Liver (tissue), 9 donors: Measurements from ENCODE around the gene VEGFA. TPM values are rescaled to one million over a fixed set of nuclear protein-coding genes. Genes with fewer than 3 reads are reported as not detected.
A peak's percentile ranks its signal among the peaks of the same experiment; 100 is the strongest.

ENCODE experiments used
- DNase-seq: peaks from one replicate; pipeline ENCODE4 v3.0.0-alpha.2; 2017; ENCODE audit warnings: low spot score
- H3K27ac ChIP-seq, 2 donors: one replicate each; pipeline ENCODE4 v1.7.0; 2013; ENCODE audit warnings: inconsistent platforms in 2 of 2, low read length in 2 of 2, control low read depth in 1 of 2, low read depth in 1 of 2, mild to moderate bottlenecking in 1 of 2
- H3K27me3 ChIP-seq, 4 donors: one replicate each; pipeline versions ENCODE4 v1.6.1 to v1.7.0; 2013; ENCODE audit warnings: low read length in 3 of 4, inconsistent platforms in 1 of 4, mild to moderate bottlenecking in 1 of 4, moderate library complexity in 1 of 4; ENCODE audit not compliant: control insufficient read depth in 4 of 4, insufficient read depth in 4 of 4
- H3K36me3 ChIP-seq, 4 donors: one replicate each; pipeline versions ENCODE4 v1.6.1 to v1.7.0; 2013; ENCODE audit warnings: low read length in 3 of 4, mild to moderate bottlenecking in 3 of 4, low read depth in 1 of 4, moderate library complexity in 1 of 4; ENCODE audit not compliant: control insufficient read depth in 4 of 4, insufficient read depth in 3 of 4
- H3K4me1 ChIP-seq, 4 donors: one replicate each; pipeline versions ENCODE4 v1.6.1 to v1.7.0; 2013; ENCODE audit warnings: low read length in 3 of 4, mild to moderate bottlenecking in 3 of 4, moderate library complexity in 1 of 4; ENCODE audit not compliant: control insufficient read depth in 4 of 4, insufficient read depth in 4 of 4
- H3K4me3 ChIP-seq, 3 donors: one replicate each; pipeline versions ENCODE4 v1.6.1 to v1.7.0; 2013; ENCODE audit warnings: low read length in 3 of 3, control low read depth in 1 of 3, low read depth in 1 of 3, mild to moderate bottlenecking in 1 of 3
- H3K9ac ChIP-seq, 2 donors: one replicate each; pipeline ENCODE4 v1.7.0; 2013; ENCODE audit warnings: low read length in 2 of 2, mild to moderate bottlenecking in 2 of 2, moderate library complexity in 2 of 2, control low read depth in 1 of 2, low read depth in 1 of 2
- H3K9me3 ChIP-seq, 4 donors: one replicate each; pipeline versions ENCODE4 v1.6.1 to v1.7.0; 2013; ENCODE audit warnings: low read length in 3 of 4; ENCODE audit not compliant: control insufficient read depth in 4 of 4
- FOXA1 ChIP-seq: IDR thresholded peaks from 2 replicates; pipeline ENCODE4 v1.6.1; 2016; ENCODE audit warnings: antibody characterized with exemption
- FOXA2 ChIP-seq: IDR thresholded peaks from 2 replicates; pipeline ENCODE4 v1.6.1; 2016; ENCODE audit warnings: antibody characterized with exemption
- GABPA ChIP-seq, 2 donors: IDR thresholded peaks in 1 of 2; conservative IDR thresholded peaks in 1 of 2; 2 replicates each; pipeline ENCODE4 v1.6.1; 2016; ENCODE audit warnings: antibody characterized with exemption in 2 of 2, mild to moderate bottlenecking in 1 of 2, moderate library complexity in 1 of 2
- HNF4A ChIP-seq, 2 donors: conservative IDR thresholded peaks; 2 replicates each; pipeline ENCODE4 v1.6.1; 2016; ENCODE audit warnings: antibody characterized with exemption in 2 of 2, mild to moderate bottlenecking in 2 of 2
- HNF4G ChIP-seq: IDR thresholded peaks from 2 replicates; pipeline ENCODE4 v1.6.1; 2016; ENCODE audit warnings: antibody characterized with exemption
- MAX ChIP-seq: IDR thresholded peaks from 2 replicates; pipeline ENCODE4 v1.6.1; 2016; ENCODE audit warnings: antibody characterized with exemption
- RAD21 ChIP-seq, 2 donors: IDR thresholded peaks; 2 replicates each; pipeline ENCODE4 v1.6.1; 2016; ENCODE audit warnings: antibody characterized with exemption in 2 of 2, mild to moderate bottlenecking in 2 of 2
- RXRA ChIP-seq, 2 donors: IDR thresholded peaks; 2 replicates each; pipeline ENCODE4 v1.6.1; 2017 to 2018; ENCODE audit warnings: antibody characterized with exemption in 2 of 2, mild to moderate bottlenecking in 1 of 2
- SP1 ChIP-seq: IDR thresholded peaks from 2 replicates; pipeline ENCODE4 v1.6.1; 2018; ENCODE audit warnings: antibody characterized with exemption, mild to moderate bottlenecking
- TAF1 ChIP-seq: conservative IDR thresholded peaks from 2 replicates; pipeline ENCODE4 v1.6.1; 2016; ENCODE audit warnings: antibody characterized with exemption, mild to moderate bottlenecking
- YY1 ChIP-seq: IDR thresholded peaks from 2 replicates; pipeline ENCODE4 v1.6.1; 2016; ENCODE audit warnings: antibody characterized with exemption, mild to moderate bottlenecking
- WGBS: extraction: QIAGEN DNeasy Blood & Tissue Kit; methylation state at CpG from one replicate; pipeline ENCODE4 v1.1.7; 2013; 5-methylcytosine and 5-hydroxymethylcytosine counted together
- polyA plus RNA-seq, 2 donors: library from polyadenylated mRNA; stranded (reverse) in 1 of 2; unstranded in 1 of 2; fragments of 200-250 nt in 1 of 2; fragments of >200 nt in 1 of 2; fragmentation: Nextera tagmentation in 1 of 2; extraction: Ambion mirVana in 1 of 2; gene quantifications; one replicate each; pipeline versions ENCODE4 v1.2.1 to v1.2.3, GENCODE V29; 2013 to 2015
- total RNA-seq, 2 donors: library from RNA; depleted of rRNA; stranded (reverse); fragments of >200 nt; gene quantifications; one replicate each; pipeline ENCODE4 v1.2.3, GENCODE V29; 2014
- TF ChIP-seq, protein P1 (sequence below): IDR thresholded peaks from 2 replicates; pipeline ENCODE4 v1.6.1; 2016; ENCODE audit warnings: antibody characterized with exemption, mild to moderate bottlenecking
- TF ChIP-seq, protein P2 (sequence below): IDR thresholded peaks from 2 replicates; pipeline ENCODE4 v1.6.1; 2016; ENCODE audit warnings: antibody characterized with exemption
- TF ChIP-seq, protein P3 (sequence below): fragments of 150-350 bp; IDR thresholded peaks from 2 replicates; pipeline ENCODE4 v1.5.1; 2017; ENCODE audit warnings: improper control_type of control experiment, low read depth, low read length; ENCODE audit not compliant: missing input control
- donor health status: healthy.
- donor health status: healthy.
- donor health status: healthy.
- donor health status: healthy.
- donor health status: healthy.

Gene VEGFA
- total and polyA plus RNA-seq, 4 donors, result 14.7 to 160 (median 65.2) TPM

GRCh38 chr6:43771210-43771857, 1.3 kb downstream of the VEGFA start (continued):
- TF ChIP-seq, protein P1, sequence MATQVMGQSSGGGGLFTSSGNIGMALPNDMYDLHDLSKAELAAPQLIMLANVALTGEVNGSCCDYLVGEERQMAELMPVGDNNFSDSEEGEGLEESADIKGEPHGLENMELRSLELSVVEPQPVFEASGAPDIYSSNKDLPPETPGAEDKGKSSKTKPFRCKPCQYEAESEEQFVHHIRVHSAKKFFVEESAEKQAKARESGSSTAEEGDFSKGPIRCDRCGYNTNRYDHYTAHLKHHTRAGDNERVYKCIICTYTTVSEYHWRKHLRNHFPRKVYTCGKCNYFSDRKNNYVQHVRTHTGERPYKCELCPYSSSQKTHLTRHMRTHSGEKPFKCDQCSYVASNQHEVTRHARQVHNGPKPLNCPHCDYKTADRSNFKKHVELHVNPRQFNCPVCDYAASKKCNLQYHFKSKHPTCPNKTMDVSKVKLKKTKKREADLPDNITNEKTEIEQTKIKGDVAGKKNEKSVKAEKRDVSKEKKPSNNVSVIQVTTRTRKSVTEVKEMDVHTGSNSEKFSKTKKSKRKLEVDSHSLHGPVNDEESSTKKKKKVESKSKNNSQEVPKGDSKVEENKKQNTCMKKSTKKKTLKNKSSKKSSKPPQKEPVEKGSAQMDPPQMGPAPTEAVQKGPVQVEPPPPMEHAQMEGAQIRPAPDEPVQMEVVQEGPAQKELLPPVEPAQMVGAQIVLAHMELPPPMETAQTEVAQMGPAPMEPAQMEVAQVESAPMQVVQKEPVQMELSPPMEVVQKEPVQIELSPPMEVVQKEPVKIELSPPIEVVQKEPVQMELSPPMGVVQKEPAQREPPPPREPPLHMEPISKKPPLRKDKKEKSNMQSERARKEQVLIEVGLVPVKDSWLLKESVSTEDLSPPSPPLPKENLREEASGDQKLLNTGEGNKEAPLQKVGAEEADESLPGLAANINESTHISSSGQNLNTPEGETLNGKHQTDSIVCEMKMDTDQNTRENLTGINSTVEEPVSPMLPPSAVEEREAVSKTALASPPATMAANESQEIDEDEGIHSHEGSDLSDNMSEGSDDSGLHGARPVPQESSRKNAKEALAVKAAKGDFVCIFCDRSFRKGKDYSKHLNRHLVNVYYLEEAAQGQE, result peak; percentile 39
- TF ChIP-seq GABPA (IDR thresholded peaks at IDR 0.05 in 1 of 2, conservative IDR thresholded peaks at IDR 0.05 in 1 of 2) (no peak), FOXA1 (no peak), FOXA2 (no peak), RXRA (IDR thresholded peaks at IDR 0.05) (peak; percentile 19 to 36), MAX (no peak)

- Histone ChIP-seq H3K4me3 (peak overlapping the region; percentile 78 to 89 (median 88)), H3K36me3 (peaks cover 0 to 14% (median 10%) of the 10 kb centered on the region in 4 donors), H3K27me3 (no peaks in the 10 kb centered on the region), H3K27ac (peak overlapping the region; percentile 96), H3K4me1 (peaks cover 13 to 66% (median 48%) of the 10 kb centered on the region in 4 donors), H3K9me3 (no peaks in the 10 kb centered on the region), H3K9ac (peak overlapping the region; percentile 91 to 97)
- DNase-seq, result peak; percentile 79
- WGBS, result 4% methylated on average over 48 of the region's 48 CpGs
- TF ChIP-seq TAF1, result peak; percentile 18
- TF ChIP-seq, protein P2, sequence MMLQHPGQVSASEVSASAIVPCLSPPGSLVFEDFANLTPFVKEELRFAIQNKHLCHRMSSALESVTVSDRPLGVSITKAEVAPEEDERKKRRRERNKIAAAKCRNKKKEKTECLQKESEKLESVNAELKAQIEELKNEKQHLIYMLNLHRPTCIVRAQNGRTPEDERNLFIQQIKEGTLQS, result no peak
These were observed 2.1 kb downstream of the VEGFA start for GRCh38 chr6:43771858-43772680.

- no peaks in the 10 kb centered on the region for H3K9me3 ChIP-seq
- 24% methylated on average over 7 of the region's 7 CpGs for WGBS
- no peak for DNase-seq
- H3K27me3 ChIP-seq, result no peaks in the 10 kb centered on the region
- peak overlapping the region; percentile 96 for H3K27ac ChIP-seq
- TF ChIP-seq, protein P2, result no peak
- TF ChIP-seq MAX (no peak), TAF1 (no peak), YY1 (no peak), HNF4A (conservative IDR thresholded peaks at IDR 0.05) (no peak), HNF4G (no peak), FOXA2 (no peak), FOXA1 (no peak), GABPA (IDR thresholded peaks at IDR 0.05 in 1 of 2, conservative IDR thresholded peaks at IDR 0.05 in 1 of 2) (no peak), SP1 (no peak), RAD21 (IDR thresholded peaks at IDR 0.05) (no peak)
- TF ChIP-seq, protein P3, sequence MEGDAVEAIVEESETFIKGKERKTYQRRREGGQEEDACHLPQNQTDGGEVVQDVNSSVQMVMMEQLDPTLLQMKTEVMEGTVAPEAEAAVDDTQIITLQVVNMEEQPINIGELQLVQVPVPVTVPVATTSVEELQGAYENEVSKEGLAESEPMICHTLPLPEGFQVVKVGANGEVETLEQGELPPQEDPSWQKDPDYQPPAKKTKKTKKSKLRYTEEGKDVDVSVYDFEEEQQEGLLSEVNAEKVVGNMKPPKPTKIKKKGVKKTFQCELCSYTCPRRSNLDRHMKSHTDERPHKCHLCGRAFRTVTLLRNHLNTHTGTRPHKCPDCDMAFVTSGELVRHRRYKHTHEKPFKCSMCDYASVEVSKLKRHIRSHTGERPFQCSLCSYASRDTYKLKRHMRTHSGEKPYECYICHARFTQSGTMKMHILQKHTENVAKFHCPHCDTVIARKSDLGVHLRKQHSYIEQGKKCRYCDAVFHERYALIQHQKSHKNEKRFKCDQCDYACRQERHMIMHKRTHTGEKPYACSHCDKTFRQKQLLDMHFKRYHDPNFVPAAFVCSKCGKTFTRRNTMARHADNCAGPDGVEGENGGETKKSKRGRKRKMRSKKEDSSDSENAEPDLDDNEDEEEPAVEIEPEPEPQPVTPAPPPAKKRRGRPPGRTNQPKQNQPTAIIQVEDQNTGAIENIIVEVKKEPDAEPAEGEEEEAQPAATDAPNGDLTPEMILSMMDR, result no peak
- H3K4me1 ChIP-seq, result peaks cover 11 to 65% (median 45%) of the 10 kb centered on the region in 4 donors
- H3K36me3 ChIP-seq, result peaks cover 3 to 20% (median 15%) of the 10 kb centered on the region in 4 donors
- peak overlapping the region; percentile 78 to 89 (median 88) for H3K4me3 ChIP-seq
- H3K9ac ChIP-seq, result peak overlapping the region; percentile 91 to 97
These were observed 2.7 kb downstream of the VEGFA start for GRCh38 chr6:43772681-43773049.
